ENCODE measurements around the gene ELAPOR1.

DNA sequence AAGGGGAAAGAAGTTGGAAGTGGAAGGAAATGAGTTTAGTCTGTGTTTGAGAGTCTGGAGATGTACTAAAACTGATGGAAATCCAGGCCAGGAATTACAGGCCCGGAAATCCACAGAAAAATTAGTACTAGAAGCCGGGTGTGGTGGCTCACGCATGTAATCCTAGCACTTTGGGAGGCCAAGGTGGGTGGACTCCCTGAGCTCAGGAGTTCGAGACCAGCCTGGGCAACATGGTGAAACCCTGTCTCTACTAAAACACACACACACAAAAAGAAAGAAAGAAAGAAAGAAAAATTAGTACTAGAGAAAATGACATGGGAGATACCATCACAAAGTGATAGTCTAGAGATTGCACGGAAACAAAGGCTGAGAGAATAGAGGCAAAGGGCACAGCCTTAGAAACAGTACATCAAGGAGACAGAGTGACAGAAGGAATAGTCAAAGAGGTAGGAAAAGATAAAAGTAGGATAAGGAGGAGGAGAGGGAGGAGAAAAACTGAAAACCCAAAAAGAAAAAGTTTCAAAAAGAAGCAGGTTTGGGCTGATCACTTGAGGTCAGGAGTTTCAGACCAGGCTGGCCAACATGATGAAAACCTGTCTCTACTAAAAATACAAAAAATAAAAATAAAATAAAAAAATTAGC is 33.4 kb upstream of the ELAPOR1 start:
- TF ChIP-seq, protein P1, sequence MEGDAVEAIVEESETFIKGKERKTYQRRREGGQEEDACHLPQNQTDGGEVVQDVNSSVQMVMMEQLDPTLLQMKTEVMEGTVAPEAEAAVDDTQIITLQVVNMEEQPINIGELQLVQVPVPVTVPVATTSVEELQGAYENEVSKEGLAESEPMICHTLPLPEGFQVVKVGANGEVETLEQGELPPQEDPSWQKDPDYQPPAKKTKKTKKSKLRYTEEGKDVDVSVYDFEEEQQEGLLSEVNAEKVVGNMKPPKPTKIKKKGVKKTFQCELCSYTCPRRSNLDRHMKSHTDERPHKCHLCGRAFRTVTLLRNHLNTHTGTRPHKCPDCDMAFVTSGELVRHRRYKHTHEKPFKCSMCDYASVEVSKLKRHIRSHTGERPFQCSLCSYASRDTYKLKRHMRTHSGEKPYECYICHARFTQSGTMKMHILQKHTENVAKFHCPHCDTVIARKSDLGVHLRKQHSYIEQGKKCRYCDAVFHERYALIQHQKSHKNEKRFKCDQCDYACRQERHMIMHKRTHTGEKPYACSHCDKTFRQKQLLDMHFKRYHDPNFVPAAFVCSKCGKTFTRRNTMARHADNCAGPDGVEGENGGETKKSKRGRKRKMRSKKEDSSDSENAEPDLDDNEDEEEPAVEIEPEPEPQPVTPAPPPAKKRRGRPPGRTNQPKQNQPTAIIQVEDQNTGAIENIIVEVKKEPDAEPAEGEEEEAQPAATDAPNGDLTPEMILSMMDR (IDR thresholded peaks at IDR 0.05; ENCODE audit: extremely low read depth in 1 of 2, insufficient read depth in 1 of 2, low read depth in 1 of 2, low read length in 2 of 2): no peak
- TF ChIP-seq POLR2A (IDR thresholded peaks at IDR 0.05; ENCODE audit: low read depth, low read length) (no peak), POLR2AphosphoS5 (IDR thresholded peaks at IDR 0.05; ENCODE audit: insufficient read depth, low read depth, low read length) (no peak), EZH2 (IDR thresholded peaks at IDR 0.05; ENCODE audit: borderline replicate concordance, low read depth, low read length, severe bottlenecking) (no peak)
